ENCODE results near the gene GRP.

DNA sequence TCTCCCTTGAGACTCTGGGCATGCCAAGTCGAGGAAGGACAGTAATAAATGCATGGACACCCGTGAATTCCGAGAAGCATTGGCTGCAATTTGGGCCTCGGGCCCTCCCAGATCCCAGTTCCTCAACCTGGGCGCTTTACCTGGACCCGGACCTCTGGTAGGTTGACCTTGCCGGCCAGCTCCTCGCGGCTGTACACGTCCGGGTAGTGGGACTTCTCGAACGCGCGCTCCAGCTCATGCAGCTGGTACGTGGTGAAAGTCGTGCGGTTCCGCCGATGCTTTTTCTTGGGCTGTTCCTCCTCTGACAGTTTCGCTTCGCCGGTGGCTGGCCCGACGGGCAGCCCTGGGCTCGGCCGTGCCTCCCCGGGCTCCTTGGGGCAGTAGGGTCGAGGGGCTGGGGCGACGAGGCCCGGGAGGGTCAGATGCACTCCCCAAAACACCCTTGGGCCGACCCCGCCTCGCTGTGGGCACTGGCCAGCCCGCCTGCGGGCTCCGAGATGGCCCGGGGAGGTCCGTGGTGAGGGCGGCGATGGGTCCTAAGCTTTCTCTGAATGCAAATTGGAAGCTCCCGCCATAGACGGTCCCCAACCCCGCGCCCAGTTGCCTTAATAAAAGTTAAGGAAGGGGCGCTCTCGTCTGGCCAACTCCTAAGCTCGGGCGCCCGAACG, 52.4 kb downstream of the GRP start:
- TF ChIP-seq TCF7 (IDR thresholded peaks at IDR 0.05; ENCODE audit: borderline replicate concordance) (no peak), SREBF1 (IDR thresholded peaks at IDR 0.05; ENCODE audit: low read length) (no peak), POLR2A (IDR thresholded peaks at IDR 0.05; ENCODE audit: low read depth, low read length) (no peak), POLR2AphosphoS5 (IDR thresholded peaks at IDR 0.05; ENCODE audit: low read length) (no peak), CEBPB (IDR thresholded peaks at IDR 0.05; ENCODE audit: borderline replicate concordance in 1 of 2, low read depth in 2 of 2, low read length in 2 of 2) (no peak)
- TF ChIP-seq, protein P1, sequence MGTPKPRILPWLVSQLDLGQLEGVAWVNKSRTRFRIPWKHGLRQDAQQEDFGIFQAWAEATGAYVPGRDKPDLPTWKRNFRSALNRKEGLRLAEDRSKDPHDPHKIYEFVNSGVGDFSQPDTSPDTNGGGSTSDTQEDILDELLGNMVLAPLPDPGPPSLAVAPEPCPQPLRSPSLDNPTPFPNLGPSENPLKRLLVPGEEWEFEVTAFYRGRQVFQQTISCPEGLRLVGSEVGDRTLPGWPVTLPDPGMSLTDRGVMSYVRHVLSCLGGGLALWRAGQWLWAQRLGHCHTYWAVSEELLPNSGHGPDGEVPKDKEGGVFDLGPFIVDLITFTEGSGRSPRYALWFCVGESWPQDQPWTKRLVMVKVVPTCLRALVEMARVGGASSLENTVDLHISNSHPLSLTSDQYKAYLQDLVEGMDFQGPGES (IDR thresholded peaks at IDR 0.05), result no peak
- TF ChIP-seq, protein P2, sequence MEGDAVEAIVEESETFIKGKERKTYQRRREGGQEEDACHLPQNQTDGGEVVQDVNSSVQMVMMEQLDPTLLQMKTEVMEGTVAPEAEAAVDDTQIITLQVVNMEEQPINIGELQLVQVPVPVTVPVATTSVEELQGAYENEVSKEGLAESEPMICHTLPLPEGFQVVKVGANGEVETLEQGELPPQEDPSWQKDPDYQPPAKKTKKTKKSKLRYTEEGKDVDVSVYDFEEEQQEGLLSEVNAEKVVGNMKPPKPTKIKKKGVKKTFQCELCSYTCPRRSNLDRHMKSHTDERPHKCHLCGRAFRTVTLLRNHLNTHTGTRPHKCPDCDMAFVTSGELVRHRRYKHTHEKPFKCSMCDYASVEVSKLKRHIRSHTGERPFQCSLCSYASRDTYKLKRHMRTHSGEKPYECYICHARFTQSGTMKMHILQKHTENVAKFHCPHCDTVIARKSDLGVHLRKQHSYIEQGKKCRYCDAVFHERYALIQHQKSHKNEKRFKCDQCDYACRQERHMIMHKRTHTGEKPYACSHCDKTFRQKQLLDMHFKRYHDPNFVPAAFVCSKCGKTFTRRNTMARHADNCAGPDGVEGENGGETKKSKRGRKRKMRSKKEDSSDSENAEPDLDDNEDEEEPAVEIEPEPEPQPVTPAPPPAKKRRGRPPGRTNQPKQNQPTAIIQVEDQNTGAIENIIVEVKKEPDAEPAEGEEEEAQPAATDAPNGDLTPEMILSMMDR (IDR thresholded peaks at IDR 0.05 in 2 of 3, conservative IDR thresholded peaks at IDR 0.05 in 1 of 3; ENCODE audit: control insufficient read depth in 2 of 3, extremely low read depth in 1 of 3, insufficient read depth in 1 of 3, low read depth in 3 of 3, low read length in 3 of 3), result no peak
- TF ChIP-seq, protein P3, sequence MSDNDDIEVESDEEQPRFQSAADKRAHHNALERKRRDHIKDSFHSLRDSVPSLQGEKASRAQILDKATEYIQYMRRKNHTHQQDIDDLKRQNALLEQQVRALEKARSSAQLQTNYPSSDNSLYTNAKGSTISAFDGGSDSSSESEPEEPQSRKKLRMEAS (IDR thresholded peaks at IDR 0.05; ENCODE audit: low read depth, low read length), result no peak
